Upper lobe of left lung (tissue), 4 donors: ENCODE results near the gene WNT2.

Experiments used
- CTCF ChIP-seq, 6 experiments: fragments of 450-650 bp in 4 of 6; fragments of 200-600 bp in 2 of 6; sonication (generic) in 2 of 6; IDR thresholded peaks; one replicate each; pipeline ENCODE4 v1.5.1; 2016 to 2019; ENCODE audit warnings: antibody characterized with exemption in 6 of 6
- POLR2A ChIP-seq, 4 donors: fragments of 450-650 bp; IDR thresholded peaks; one replicate each; pipeline ENCODE4 v1.5.1; 2016 to 2017; ENCODE audit warnings: antibody characterized with exemption in 4 of 4, mild to moderate bottlenecking in 2 of 4
- POLR2AphosphoS5 ChIP-seq, 2 donors: sonication (generic); formaldehyde crosslinking; IDR thresholded peaks; one replicate each; pipeline ENCODE4 v1.5.1; 2017; ENCODE audit warnings: antibody characterized with exemption in 2 of 2

DNA sequence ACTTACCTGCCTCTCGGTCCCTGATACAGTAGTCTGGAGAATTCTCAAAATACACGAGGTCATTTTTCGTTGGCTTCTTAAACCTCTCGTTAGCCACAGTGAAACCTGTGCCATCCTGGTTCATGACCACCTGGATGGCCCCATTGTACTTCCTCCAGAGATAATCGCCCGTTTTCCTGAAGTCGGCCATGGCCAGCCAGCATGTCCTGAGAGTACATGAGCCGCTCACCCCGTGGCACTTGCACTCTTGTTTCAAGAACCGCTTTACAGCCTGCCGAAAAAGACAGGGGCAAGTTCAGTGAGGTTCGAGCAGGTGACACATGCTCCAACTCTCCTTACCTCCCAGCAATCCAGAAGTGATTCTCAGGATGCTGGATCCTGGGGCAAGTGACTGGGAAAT is 25.3 kb downstream of the WNT2 start:
- TF ChIP-seq CTCF (IDR thresholded peaks at IDR 0.05) (no peak), POLR2A (IDR thresholded peaks at IDR 0.05) (no peak), POLR2AphosphoS5 (IDR thresholded peaks at IDR 0.05) (no peak)
